Measurements from ENCODE around the gene DCC.

DCC gene

GRCh38 chr18:52504589-52504988 is 164.6 kb downstream of the DCC start:
- no peak for DNase-seq (ENCODE audit: low read depth in 2 of 2)

DNA sequence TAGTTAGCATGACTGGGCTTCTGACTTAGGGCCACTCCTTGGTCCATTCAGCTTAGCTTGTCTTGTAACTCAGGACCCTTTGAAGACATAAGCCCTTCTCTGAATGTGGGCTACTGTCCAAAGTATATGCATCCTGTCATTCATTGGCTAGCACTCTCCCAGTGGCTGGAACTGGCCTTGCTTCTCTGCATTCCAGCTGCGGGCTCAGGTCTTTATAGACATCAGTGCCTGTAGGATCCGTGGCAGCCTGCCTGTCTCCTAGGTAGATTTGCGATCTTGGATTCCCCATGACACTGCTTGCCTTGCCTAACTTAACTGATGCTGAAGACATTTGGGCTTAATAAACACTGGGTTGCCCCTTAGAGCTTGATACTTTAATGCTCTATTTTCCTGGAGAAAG is 170.1 kb downstream of the DCC start:
- DNase-seq (ENCODE audit: low read depth in 2 of 2): no peak

GRCh38 chr18:52518086-52518485 is 178.1 kb downstream of the DCC start:
- no peak for DNase-seq (ENCODE audit: low read depth in 2 of 2)

DNA sequence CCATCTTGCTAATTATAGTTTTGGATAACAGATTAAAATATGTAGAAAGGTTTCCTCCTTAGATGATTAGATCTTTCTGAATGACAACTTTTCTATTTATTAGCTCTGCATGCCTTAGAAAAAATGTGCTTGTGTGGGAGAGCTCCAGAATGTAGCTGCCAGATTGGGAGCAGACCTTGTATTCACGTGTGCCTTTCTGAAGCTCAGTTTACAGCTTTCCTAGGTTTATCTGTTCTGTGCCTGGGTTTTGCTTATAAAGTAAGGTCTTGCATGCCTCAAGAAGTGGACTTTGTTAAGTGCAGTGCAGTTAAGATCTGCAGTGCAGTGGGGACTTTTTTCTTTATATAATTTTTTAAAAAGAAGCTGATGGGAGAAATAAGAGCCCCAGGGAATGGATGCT is 179.0 kb downstream of the DCC start:
- no peak for DNase-seq (ENCODE audit: low read depth in 2 of 2)

DNA sequence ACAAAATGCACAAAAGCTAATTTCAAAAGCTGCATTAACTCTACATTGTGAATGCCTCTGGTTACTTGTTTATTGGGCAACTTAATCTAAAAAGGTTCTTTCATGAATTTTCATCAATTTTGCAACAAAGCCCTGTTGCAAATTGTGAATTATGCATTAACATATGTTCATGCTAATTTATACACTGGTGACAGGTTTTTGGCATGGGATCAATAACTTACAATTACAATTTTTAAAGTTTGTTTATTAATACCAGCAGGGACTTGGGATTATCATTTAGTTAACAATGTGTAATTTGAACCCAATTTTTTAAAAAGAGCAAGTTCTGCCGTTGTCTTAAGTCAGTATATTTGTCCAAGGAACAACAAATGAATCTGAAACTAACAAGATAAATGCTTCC is 183.6 kb downstream of the DCC start:
- no peak for DNase-seq (ENCODE audit: low read depth in 2 of 2)

DNA sequence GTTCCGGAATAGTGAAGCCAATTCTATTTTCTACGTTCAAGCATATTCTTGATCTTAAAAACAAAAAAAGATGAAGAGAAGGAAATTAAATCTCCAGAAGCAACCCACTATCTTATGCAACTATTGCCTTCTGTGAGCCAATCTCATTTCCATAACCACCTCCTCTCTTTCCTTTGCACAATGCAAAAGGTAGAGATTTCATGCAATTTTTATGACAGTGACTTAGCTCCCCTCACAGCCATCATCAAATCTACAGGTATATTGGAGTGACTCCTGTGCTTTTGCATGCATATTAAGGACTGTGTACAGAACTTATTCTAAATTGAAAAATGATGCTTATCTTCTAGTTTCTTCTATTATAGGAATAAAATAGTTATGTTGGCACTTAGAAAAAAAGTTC is 191.8 kb downstream of the DCC start:
- no peak for DNase-seq (ENCODE audit: low read depth in 2 of 2)

DNA sequence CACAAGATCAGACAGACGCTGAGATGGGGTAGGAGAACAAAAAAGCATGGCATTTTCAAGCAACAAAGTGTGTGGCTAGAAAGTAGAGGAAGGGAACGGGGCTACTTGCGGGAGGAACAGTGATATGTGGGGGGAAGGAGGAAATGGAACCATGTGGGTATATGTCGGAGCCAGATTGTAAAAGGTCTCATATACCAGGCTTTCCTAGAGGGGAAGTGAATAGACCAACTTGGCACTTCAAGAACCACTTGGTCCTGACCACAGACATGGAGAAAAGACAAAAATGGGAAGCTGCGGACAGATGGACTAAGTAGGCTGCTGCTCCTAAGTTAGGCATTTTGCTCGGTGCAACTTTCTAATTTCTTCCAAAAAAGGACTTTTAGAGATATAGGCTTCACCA is 196.0 kb downstream of the DCC start:
- no peak for DNase-seq (ENCODE audit: low read depth in 2 of 2)

- DNase-seq (ENCODE audit: low read depth in 2 of 2): no peak
Measured at GRCh38 chr18:52537261-52537660, 197.3 kb downstream of the DCC start.

DNA sequence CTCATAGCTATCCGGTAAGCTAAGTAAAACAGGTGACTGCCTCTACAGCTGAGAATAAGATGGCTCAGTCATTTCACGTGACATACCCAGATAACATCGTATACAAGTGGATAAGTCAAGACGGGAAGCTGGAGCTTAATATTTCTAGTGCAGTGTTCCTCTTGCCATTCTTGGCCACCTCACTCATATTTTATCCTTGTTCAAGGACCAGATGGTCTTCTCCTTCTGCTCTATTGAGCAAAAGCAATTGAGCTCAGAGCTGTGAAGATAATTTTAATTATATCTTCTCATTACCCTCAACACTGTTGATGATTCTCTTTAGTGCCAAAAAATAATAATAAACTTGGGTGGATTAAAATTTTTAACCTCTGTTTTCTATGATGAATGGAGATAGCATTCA is 201.1 kb downstream of the DCC start:
- DNase-seq (ENCODE audit: low read depth in 2 of 2): no peak

GRCh38 chr18:52544086-52544485 is 204.1 kb downstream of the DCC start:
- no peak for DNase-seq (ENCODE audit: low read depth in 2 of 2)

DNA sequence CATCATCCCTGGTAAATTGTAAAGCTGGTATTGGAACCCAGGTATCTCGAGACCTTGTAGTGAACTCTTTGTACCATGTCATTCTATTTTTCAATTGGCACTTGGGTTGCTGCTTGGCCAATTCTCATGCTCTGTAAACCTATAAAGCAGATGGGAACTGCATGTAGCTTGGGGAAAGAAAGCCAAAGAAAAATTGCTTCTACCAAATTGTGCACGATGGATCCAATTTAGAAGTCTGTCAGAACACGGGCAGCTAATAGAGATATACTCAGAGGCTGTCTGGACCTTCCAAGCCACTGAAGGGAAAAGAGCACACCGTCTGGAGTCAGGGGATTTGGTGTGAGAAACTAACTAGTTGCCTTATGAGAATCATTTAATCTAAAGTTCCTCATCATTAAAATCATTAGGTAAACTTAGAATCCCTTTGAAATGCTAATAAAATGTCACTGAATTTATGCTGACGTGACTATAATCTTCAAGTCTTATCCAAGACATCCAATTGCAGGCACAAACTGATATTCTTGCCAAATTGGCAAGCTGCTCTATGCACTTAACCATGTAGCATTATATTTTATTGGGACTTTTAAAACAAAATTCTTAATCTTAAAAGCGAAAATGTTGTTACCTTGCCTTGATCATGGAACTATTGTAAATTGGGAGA is 206.8 kb downstream of the DCC start:
- DNase-seq (ENCODE audit: low read depth in 2 of 2): no peak

GRCh38 chr18:52553441-52553840 is 213.4 kb downstream of the DCC start:
- no peak for DNase-seq (ENCODE audit: low read depth in 2 of 2)

GRCh38 chr18:52554180-52554579 is 214.2 kb downstream of the DCC start:
- no peak for DNase-seq (ENCODE audit: low read depth in 2 of 2)

DNA sequence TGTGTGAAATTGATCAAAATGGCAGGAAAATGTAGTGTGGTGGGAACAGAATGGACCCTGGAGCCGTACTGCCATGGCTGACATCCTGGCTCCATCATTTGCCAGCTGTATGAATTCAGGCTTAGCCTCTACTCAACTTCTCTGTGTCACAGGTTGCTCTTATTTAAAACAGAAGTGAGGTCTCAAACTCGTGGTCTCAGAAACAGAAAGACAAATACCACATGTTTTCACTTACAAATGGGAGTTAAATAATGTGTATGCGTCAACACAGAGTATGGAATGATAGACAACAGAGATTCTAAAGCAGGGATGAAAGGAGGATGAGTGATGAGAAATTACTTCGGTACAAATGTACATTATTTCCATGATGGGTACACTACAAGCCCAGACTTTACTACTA is 227.4 kb downstream of the DCC start:
- DNase-seq (ENCODE audit: low read depth in 2 of 2): no peak

GRCh38 chr18:52569492-52569891 is 229.5 kb downstream of the DCC start:
- DNase-seq (ENCODE audit: low read depth in 2 of 2): no peak

- DNase-seq (ENCODE audit: low read depth in 2 of 2): no peak
Measured at GRCh38 chr18:52570975-52571374, 231.0 kb downstream of the DCC start.

DNA sequence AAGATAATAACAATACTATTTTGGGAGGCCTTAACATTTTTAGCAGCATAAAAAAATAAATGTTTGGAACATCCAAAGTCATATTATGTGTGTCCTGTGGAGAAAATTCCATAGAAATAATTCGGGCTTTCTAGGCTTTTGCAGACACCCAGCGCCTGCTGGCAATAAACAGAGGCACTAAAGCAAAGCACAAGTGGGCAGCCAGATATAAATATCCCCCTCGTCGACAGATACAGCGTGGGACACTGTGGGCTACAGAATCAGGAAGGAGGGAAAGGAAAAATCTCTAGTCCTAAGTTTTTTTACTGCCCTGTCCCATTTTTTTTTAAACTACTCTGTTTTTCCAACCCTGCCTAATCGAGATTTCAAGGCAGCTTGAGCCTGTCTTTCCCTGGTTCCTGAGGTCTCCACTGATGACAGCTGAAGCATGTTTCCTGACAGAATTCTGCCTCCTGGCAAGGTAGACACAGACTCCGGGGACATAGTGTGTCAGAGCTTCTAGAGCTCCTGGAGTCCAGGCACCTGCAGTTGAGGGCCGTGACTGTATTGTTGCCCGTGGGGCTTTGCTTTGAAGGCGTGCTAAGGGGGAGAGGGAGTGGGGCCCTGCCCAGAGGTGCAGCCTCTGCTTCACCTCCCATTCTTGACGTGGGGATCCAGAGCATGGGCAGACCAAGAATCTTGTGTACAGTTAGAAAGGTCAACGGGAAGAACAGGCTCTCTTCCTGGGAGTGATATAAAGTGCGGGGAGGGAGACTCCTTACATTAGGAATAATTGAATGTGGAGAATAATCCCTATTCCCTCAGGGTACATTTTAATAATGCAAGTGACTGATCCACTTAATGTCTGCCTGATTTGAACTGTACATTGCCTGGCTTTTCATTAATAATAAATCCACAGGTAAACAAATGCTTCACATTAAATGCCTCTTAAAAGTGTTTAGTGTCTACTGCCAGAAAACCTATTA is 232.3 kb downstream of the DCC start:
- no peak for DNase-seq (ENCODE audit: low read depth in 2 of 2)

DNA sequence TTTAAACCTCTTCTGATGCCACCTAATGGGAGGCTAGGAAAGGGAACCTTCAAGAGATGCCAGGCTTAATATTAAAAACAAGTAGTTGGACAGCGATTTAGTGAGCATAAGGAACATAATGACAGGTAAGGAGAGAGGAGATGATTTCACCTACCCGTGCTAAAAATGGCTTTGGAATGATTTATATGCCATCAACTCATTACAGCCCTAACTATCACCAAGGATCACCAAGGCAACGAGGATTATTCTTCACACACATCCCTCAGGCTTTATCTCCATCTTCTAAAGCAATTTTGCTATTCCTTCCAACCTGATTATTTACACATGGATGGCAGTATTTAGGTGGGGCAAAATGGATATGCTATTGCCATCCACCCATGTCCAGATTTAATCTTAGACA is 237.8 kb downstream of the DCC start:
- DNase-seq (ENCODE audit: low read depth in 2 of 2): no peak

GRCh38 chr18:52582061-52582460 is 242.1 kb downstream of the DCC start:
- DNase-seq (ENCODE audit: low read depth in 2 of 2): no peak

DNA sequence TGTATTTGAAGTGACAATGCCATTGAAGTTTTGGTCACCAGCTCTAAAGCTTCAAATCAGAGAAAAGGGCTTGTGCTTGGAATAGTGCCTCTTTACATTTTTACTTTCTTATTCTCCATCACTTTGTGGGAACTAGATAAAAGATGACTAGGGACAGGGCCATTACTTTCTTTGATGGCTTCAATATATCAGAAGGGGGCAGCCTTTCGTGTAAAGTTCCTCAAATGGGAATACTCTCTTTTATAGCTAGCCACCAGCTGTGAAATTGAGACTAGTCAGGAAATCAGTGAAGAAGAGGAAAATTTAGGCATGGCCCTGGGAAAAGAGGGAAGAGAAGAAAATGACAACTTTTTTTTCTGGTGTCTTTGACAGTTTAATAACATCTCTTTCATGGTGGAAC is 242.5 kb downstream of the DCC start:
- no peak for DNase-seq (ENCODE audit: low read depth in 2 of 2)

DNA sequence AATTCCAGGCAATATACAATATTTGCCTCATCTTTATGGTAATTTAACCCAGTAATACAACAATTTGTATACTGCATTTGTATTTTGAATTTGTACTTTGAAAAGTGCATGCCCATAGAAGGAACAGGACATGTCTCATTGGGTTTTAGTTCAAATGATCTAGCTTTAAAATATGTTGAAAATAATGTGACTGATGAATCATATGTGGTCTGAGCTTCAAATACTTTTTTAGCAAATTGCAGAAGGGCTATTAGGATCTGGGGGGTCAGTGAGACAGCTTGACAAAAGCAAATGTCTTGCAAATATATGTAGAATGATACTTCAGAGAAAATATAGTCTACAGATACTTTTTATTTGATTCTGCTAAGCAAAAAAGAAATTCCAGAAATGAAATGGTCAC is 248.9 kb downstream of the DCC start:
- no peak for DNase-seq (ENCODE audit: low read depth in 2 of 2)

GRCh38 chr18:52596748-52597435 is 256.9 kb downstream of the DCC start:
- DNase-seq (ENCODE audit: low read depth in 2 of 2): no peak

DNA sequence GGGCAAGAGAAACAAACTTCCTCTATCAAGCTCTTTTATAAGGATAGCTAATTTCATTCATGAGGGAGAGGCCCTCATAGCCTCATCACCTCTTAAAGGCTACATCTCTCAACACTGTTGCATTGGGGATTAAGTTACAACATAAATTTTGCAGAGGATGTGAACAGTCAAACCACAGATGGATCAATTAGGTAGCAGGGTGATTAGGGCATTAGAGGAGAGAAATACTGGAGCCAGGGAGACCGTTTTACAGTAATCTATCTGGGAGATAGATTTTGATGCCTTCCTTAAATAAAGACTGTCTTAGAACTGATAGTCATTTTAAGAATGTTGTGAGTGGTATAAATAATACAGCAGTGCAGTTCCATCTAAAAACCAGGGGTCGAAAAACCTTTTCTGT is 258.9 kb downstream of the DCC start:
- DNase-seq (ENCODE audit: low read depth in 2 of 2): no peak
